Left lobe of liver (tissue), 2 donors: Measurements from ENCODE around the gene ADAMTS6. TPM values are rescaled to one million over a fixed set of nuclear protein-coding genes. Genes with fewer than 3 reads are reported as not detected.
A peak's percentile ranks its signal among the peaks of the same experiment; 100 is the strongest.

ENCODE experiments used
- ATAC-seq: fragments of 200-7000 bp; cut with Tn5 transposase; one replicate; pipeline ENCODE4 v1.9.1; 2020; ENCODE audit warnings: mild to moderate bottlenecking, moderate library complexity
- DNase-seq: peaks from one replicate; pipeline ENCODE4 v3.0.0-alpha.2; 2020; ENCODE audit warnings: low spot score
- total RNA-seq: library from RNA; stranded (reverse); gene quantifications from one replicate; pipeline ENCODE4 v1.2.1, GENCODE V29; 2021
- donor health status: DM: no; HTN: no; CAD: no; lungs with moderate emphysema.
- donor health status: DM: no; HTN: yes; CAD: no.

ADAMTS6 gene
- total RNA-seq, 1 donor from 2014 or later, result 0.30 TPM

DNA sequence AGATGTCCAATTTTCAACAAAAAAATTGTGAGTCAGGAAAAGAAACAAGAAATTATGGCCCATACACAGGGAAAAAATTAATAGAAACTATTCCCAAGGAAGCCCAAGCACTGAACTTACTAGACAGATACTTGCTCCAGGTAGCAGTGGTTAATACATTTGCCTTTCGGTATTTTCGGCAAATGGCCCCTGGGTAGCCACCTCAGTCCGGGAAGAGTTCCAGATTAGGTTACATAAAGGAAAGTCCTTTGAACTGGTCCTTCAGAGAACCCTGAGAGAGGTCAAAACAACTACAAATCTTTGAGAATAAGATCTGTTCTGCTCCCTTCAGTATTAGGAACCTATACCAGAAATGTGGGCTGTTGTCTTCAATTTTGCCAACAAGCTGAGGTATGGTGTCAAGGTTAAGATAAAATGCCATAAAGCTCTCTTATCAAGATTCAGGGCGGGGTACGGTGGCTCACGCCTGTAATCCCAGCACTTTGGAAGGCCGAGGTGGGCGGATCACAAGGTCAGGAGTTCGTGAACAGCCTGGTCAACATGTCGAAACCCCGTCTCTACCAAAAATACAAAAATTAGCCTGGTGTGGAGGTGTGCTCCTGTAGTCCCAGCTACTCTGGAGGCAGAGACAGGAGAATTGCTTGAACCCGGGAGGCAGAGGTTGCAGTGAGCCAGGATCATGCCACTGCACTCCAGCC is 369.6 kb downstream of the ADAMTS6 start:
- DNase-seq (peak; percentile 64), ATAC-seq (peak; percentile 95)

DNA sequence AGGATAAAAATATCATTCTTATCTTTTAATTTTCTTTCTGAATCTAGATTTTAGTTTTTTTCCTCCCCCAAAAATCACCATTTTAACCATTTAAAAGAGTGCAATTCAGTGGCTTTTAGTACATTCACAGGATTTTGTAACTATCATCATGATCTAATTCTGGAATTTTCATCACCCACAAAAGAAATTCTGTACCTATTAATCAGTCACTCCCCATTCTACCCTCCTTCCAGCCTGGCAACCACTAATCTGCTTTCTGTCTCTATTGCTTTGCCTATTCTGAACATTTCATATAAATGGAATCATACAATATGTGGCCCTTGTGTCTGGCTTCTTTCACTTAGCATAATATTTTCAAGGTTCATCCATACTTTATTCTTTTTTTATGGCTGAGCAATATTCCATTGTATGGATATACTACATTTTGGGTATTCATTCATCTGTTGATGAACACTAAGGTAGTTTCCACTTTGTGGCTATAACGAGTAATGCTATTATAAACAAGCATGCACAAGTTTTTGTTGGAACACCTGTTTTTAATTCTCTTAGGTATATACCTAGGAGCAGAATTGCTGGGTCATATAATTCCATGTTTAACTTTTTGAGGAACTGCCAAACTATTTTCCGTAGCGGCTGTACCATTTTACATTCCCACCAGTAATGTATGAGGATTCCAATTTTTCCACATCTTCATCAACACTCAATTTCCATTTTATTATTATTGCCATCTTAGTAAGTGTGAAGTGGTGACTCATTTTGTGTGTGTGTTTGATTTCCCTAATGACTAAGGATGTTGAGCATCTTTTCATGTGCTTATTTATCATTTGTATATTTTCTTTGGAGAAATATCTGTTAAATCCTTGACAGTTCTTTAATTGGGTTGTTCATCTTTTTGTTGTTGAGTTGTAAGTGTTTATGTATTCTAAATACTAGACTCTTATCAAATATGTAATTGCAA is 372.7 kb downstream of the ADAMTS6 start:
- DNase-seq, result no peak
- no peak for ATAC-seq

DNA sequence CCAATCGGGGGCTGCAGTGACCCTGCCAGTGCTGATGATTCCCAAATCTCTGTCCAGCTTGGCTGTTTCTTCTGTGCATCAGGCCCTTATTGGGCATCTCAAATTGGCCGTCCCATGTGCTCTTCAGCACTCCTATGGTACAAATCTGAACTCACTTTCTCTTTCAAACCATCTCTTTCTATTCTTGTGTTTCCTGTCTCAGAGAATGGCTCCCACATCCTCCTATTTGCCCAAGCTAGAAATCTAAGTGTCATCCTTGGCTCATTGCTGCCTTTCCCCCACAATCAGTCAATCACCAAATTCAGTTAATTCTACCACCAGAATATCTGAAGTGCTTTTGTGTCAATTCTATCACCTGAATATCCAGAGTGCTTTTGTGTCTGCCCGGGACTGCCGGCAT is 376.4 kb downstream of the ADAMTS6 start:
- DNase-seq, result no peak
- no peak for ATAC-seq

DNA sequence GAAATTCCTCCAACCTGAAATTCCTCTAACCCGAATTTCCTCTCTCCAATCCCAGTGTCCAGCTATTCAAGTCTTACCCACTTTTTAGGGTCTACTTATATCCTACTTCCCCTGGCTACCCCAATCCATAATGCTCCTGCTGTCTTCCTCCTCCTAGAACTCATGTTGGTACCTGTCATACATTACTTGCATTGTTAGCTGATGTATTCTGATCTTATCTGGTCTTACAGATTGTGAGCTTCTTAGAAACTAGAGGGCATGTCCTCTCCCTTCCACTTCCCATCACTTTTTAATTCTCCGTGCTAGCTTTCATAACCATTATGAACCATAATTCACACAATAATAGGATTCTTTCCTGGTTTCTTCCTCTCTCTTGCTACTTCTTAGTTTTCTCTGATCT is 376.9 kb downstream of the ADAMTS6 start:
- no peak for ATAC-seq
- no peak for DNase-seq

DNA sequence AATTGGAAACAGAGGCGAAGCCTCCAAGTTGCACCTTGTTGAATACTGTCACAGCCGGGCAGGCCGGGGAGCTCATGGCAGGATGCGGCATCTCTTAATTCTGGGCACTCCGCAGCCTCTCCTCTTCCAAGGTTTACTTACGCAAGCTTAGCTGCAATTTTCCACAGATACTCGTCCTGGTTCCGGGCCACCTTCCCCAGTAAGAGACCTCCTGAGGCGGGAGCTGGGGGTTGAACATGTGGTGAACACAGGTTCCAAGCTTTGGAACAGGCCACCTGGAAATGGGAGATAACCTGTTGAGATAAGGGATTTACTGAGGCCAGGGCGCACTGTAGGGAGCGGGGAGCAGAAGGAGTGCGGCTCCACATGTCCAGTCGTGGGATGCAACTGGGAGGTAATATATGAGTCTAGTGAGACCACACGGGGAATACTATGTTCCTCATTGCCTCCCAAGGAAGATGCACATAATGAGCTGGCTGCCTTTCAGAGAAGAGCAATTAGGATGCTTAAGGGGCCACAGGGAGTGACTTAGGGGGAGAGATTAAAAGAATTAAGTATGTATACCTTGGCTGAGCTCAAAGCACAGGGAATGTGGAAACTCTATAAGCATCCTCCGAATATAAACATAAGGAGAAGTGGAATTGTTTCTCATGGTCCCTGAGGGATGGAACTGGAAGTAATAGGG is 377.8 kb downstream of the ADAMTS6 start:
- DNase-seq, result peak; percentile 48
- peak; percentile 22 for ATAC-seq

DNA sequence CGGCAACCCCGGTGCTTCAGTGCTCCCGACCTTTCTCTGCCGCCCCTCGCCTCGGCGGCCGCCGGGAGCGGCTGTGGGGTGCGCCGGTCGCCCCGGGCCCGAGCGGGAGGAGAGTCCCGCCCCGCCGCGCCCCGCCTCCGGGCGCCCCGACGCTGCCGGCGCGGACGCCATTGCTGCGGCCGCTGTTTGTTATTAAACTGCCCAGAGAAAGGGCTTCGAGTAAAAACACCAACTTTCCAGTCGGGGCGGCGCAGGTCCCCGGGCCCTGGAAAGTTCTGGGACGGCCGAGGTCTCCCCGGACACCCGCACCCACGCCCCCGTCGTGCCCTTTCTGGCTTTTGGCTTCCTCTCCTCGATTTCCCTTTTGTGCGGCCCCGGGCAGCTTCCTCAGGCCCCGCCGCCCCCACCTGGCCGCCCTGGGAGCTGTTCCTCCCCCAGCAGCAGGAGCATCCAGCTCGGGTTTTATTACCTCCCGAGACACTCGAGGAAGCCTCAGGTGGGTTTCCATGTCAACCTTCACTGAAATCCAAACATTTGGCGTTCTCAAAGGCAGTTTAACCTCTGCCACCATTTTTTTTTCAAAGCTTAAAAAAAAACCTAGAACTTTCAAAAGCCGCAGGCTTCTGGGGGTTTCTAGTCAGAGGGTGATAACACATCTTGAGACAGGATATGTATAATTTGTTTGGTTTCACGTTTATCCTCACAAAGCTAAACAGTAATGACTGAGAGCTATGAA is 378.6 kb downstream of the ADAMTS6 start:
- ATAC-seq (peak; percentile 88), DNase-seq (peak; percentile 69)

DNA sequence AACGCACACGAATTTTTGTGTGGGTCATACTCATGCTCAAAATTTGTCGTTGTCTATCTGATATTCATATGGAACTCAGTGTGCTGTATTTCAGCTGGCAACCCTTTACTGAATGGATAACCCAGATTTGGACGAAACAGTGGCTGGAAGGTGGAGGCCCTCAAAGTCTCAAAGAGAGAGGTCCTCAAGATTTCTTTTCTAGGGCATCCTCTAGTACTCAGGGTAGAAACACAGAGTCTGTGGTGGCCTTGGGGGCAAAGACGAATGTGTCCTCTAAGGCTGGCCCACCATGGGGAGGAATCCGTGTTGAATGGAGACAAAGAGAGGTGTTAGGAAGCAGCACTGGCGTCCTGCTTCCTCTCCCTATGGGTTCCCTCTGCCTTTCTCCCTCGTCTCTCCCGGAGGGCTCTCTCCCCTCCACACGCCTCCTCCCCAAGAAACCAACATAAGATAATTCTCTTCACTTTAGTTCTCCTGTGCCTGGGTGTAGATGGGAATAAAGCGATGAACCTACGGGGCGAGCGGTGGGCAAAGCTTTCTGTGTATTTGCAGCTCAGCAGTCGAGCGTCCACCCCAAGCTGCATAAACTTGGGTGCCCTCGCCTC is 379.2 kb downstream of the ADAMTS6 start:
- DNase-seq (no peak), ATAC-seq (peak; percentile 44)

DNA sequence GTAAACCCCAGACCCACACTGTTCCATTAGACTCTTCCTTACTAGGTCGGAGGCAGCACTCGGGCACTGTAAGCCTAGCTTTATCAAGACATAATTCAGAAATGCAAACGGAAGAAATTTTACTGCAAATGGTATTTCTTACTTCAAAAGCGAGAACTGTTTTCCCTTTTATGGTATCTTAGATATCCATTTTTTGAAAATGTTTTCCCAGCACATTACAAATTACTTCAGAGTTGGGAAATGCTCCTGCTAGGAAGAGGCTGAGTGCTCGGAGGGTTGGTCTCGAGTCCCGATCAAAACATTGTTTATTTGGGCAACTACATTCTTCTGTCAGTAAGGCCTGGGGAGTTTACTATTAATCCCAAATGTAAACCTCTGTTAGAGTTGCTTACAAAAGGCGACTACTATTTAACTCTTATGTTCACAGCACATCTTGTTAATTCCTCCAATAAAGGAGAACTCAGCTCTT is 380.1 kb downstream of the ADAMTS6 start:
- no peak for ATAC-seq
- no peak for DNase-seq

DNA sequence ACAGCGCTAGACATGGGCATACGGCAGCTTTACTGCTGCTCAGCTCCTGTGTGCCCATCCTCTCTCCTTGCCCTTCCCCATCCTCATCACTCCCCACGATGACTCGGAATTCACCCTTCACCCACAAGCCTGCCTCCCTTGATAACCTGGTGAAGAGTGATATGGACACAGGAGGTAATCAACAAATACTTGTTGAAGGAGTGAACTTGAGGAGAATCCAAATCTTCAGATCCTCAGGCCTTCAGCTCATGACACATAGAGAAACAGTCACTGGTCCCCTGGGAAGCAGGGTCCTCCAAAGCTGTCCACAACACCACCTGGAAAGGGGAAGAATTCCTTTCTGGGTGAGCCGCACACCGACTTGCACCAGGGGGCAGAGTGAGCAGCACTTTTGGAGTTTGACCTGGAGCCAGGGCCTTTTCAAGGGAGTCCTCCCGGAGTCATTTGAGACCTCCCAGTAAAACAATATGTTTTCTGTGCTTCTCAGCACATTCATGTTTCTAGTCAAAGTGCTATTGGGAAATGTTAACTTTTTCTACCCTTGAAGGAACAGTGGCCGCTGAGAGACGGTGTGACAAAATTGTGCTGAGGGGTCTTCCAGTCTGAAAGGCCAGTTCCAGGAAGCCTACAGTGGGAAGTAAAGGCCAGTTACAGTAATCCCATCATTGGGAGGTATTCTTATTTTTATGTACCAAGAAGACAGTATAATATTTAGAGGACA is 380.6 kb downstream of the ADAMTS6 start:
- ATAC-seq, result peak; percentile 80
- DNase-seq, result peak; percentile 68

Other genes starting within 250 kb of the ADAMTS6 start
- gene CENPK, start 81.2 kb upstream of the ADAMTS6 start, total RNA-seq, result 0.25 TPM
- 9.6 TPM for gene PPWD1, start 81.4 kb upstream of the ADAMTS6 start, total RNA-seq
- gene TRIM23, start 142.4 kb upstream of the ADAMTS6 start, total RNA-seq, result 8.5 TPM
- 0.55 TPM for gene SHLD3, start 143.1 kb upstream of the ADAMTS6 start, total RNA-seq
- gene TRAPPC13, start 143.1 kb upstream of the ADAMTS6 start, total RNA-seq, result 7.5 TPM
- 3.0 TPM for gene SGTB, start 240.2 kb upstream of the ADAMTS6 start, total RNA-seq
- 47.1 TPM for gene NLN, start 240.3 kb upstream of the ADAMTS6 start, total RNA-seq